Upper lobe of left lung (tissue), 4 donors: ENCODE measurements around the gene CALCOCO2.

Experiments
- CTCF ChIP-seq, 6 experiments: fragments of 450-650 bp in 4 of 6; fragments of 200-600 bp in 2 of 6; sonication (generic) in 2 of 6; IDR thresholded peaks; one replicate each; pipeline ENCODE4 v1.5.1; 2016 to 2019; ENCODE audit warnings: antibody characterized with exemption in 6 of 6
- EP300 ChIP-seq, 4 donors: sonication (generic); formaldehyde crosslinking; IDR thresholded peaks; one replicate each; pipeline ENCODE4 v1.5.1; 2017; ENCODE audit warnings: antibody characterized with exemption in 4 of 4, control low read depth in 2 of 4
- POLR2A ChIP-seq, 4 donors: fragments of 450-650 bp; IDR thresholded peaks; one replicate each; pipeline ENCODE4 v1.5.1; 2016 to 2017; ENCODE audit warnings: antibody characterized with exemption in 4 of 4, mild to moderate bottlenecking in 2 of 4
- POLR2AphosphoS5 ChIP-seq, 2 donors: sonication (generic); formaldehyde crosslinking; IDR thresholded peaks; one replicate each; pipeline ENCODE4 v1.5.1; 2017; ENCODE audit warnings: antibody characterized with exemption in 2 of 2

DNA sequence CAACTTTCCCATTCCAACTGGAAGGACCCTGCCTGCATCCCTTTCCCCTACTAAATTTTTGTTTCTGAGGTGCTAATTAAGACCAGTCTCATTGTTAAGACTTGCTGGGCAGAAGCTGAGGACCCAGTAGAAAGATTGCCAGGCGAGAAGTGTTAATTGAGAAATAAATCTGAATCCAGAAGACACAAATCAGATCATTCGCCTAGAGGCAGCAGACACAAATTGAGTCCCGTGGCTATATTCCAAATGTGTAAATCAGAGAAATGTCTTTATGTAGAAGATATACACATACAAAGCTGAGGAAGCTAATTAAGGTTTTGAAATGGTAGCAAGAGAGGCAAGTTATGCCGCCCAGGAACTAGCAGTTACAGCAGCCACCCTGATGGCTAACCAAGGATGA, 29.6 kb downstream of the CALCOCO2 start:
- TF ChIP-seq EP300 (IDR thresholded peaks at IDR 0.05): no peak
- TF ChIP-seq CTCF (IDR thresholded peaks at IDR 0.05): no peak
- TF ChIP-seq POLR2AphosphoS5 (IDR thresholded peaks at IDR 0.05): no peak
- TF ChIP-seq POLR2A (IDR thresholded peaks at IDR 0.05): no peak
